HG02938 (cell line): Measurements from ENCODE around the gene ADISSP.

Source experiments
- ATAC-seq: cut with Tn5 transposase; IDR thresholded peaks from one replicate; pipeline ENCODE4 v1.9.1; 2021; ENCODE audit warnings: mild to moderate bottlenecking, moderate library complexity; ENCODE audit not compliant: unreplicated experiment

Gene ADISSP

DNA sequence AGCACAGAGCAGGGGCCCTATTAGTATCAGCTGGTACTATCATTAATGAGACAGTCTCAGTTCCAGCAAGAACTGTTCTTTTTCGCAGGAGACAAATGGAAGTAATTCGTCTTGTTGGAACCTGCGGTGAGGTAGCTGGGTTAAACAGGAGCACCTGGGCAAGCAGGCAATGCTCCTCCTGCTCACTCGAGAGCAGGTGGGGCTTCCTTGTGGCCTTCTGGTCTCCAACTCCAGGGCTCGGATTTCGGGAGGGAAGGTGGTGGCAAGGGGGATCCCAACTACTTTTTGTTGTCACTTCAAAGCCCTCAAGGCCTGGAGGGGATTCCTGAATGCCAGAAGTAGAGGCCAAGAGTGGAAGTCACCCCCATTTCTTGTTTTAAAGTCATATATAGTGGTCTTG lies 15.0 kb upstream of the ADISSP start:
- ATAC-seq: no peak

DNA sequence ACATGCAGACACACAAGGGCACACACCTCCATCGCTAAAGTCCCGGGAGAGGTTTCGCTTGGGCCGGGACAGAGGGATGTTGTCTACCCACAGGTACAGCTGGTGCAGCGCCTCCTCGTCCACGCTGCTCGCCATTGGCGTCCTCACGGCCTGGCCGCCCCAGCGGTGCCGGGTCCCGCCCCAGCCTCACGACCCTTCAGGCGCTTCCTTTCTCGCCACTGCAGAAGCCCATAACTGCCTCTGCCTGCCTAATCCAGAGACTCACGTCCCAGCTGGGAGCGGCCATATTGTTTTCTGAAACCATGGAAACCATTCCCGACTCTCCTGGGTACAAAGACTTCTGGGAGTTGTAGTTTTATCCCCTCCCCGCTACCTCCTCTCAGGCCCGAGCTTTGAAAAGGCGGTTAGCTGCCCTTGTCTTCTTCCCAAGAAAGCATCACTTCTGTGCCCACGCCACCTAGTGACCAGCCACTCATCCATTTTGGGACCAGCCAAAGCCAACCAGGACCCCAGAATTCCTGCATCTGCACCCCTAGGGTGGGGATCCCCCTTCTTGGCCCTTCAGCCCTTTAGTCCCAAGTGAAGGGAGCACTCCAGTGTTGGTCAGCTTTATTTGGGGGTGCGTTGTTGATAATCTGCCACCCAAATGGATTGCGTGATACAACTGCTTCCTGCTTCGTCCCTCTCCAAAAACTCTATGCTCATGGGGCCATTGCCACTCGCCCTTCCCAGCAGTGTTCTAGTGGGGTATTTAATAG lies 13.8 kb upstream of the ADISSP start, which contains the start of gene SPEF1:
TSS of gene SPEF1 (minus strand) at position 296 of the 758 bp plus-strand sequence. CDS start at position 135, 161 bp downstream.
- ATAC-seq: peak; percentile 39

DNA sequence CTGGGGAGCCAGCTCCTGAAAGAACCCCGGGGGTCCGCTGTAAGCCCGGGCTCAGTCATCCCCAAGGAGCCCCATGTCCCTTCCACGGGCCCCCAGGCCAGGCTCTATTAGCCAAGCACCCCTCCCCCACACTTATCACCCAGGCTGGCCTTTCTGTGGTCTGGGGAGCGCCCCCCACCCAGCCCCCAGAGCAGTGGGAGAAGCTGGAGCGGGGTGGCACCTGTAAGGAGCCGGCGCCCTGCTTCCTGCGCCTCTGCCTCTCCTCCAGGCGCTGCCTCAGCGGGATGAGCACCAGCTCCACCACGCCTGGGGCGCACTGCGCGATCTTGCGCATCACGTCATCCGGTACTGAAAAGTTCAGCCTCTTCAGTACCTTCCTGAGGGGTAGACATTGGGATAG lies 11.4 kb upstream of the ADISSP start:
- ATAC-seq: no peak

DNA sequence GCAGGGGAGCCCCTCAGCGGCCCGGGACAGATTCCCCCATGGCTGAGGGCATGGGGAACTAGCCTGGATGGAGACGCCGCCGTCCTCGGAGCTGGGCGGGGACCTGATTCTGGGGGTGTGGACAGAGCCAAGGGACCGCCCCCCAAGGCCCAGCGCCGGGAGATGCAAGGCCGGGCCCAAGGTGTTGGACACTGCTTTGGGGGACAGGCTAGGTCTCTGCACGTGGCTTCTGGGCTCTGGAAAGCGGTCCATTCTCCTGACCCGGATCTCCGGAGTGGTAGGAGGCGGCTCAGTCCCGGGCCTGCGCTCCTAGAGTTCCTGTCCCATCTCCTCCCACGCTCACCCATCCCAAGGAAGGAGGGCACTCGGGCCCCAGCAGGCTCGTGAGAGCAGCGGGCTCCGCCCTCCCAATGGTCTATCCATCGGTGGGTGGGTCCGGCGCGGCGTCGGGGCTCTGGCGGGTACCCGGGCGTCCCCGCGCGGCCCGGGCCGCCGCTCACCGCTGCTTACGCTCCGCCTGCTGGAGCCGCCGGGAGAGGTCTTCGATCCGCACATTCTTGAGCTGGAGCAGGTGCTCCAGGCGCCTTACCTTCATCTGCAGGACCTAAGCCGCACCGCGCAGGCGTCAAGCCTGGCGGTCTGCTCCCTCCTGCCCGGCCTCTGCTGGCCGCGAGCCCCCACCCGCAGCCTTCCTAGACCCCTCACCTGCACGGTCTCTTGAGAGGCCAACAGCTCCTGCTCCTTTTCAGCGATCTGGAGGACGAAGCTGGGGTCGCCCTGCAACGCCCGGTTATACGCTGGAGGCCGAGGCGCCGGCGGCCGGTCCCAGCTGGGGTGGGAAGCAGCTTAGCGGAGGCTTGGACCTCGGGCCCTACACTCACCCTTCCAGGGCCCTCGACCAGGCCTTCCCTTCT lies 10.4 kb upstream of the ADISSP start:
- ATAC-seq: no peak

DNA sequence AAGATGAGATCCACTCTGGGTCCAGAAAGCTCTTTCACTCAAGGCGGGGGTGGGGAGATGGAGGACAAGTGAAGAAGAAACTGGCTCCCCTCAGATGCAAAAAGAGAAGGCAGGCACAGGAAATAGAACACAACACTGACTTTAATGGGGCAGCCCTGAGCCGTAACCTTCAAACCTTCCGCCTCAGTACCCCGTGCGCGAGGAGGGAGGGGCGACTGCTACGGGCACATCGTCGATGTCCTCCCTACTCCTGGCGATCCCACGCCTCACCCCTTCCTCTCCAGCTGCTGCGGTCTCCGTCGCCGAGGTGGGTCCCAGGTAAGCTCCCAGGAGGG lies 9.8 kb upstream of the ADISSP start:
- ATAC-seq: no peak

DNA sequence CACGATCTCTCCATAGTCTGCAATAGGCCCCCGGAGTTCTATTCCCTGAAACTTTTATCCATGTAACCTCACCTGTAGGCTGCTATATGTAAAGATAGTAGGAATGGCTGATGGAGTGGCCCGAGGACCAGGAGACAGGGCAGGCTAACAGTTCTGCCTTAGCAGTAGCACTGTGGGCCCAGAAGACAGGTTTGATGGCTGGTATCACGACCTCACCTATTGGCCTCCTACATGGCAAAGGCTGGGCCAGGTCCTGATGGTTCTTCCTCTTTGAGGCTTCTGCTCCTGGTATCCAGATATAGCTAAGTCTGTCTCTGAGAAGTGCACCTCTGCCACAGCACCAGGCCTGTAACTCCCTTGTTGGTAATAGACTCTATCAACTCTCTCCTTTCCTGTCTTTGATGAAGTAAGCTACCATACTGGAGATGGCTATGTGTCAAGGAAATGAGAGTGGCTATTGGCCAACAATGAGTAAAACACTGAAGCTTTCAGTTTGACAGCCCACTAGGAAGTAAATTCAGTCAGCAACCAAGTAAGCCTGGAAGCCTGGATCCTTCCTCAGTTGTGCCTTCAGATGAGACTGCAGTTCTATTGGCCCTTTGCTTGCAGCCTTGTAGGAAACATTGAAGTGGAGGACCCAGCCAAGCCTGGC lies 8.0 kb upstream of the ADISSP start:
- no peak for ATAC-seq

DNA sequence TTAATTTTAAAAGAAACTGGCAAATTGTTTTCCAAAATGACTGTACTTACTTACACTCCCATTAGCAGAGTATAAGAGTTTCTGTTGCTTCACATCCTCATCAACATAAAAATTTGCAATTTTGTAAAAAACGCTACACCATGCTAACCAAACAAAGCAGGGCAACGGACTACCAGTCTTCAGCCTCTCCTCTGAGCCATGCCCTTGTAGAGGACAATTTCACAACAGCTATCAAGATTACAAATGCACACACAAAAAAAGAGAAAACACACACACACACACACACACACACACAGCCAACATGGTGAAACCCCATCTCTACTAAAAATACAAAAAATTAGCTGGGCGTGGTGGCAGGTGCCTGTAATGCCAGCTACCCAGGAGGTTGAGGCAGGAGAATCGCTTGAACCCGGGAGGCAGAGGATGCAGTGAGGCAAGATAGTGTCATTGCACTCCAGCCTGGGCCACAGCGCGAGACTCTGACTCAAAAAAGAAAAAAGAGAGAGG lies 4.1 kb upstream of the ADISSP start:
- ATAC-seq: no peak

DNA sequence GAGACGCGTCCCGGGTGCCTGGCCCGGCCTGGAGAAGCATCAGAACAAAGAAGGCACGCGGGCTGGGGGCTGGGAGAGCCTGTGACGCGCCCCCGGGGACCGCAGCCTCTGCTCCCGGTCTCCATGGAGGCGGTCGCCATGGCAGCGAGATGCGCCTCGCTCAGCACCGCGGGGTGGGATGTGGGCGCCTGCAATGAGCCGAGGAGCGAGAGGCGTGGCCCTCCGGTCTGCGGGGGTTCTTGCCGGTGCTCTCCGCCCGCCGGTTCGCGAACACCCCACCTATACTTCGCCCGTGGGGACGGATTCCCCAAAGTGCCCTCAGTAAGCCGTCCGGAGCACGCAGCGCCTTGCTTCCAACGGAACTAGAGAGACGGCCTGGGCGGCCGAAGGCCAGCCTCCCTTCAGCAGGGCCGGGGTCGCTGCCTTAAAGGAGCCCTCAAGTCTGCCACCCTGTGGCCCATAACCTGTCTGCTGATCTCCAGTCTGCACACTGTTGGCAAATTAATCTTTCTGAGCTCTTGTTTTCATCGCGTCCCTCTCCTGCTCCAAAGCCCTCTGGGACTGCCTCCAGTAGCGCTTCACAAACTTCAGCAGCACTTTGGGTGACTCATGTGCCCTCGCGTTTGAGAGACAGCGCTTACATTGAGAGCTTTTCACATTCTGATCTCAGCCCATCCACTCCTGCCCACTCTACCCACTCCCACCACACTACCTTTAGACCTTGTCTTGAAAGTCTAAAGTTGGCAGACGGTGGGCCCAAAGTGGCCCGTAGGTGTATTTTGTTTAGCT lies 983 bp upstream of the ADISSP start:
- ATAC-seq: peak; percentile 34

DNA sequence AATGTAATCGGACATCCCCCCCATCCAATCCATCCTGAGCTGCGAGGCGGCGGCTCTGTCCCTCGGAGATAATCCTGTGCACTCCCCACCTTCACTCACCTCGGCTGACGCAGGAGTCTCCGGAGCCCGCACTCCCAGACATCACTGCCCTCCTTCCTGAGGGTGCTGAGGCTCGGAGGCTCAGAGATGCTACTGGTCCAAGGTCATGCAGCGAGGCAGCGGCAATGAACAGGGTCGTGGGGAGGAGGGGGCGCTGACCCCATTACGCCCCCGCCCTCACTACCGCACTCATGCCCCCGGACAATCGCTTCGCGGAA lies 485 bp downstream of the ADISSP start:
- no peak for ATAC-seq

DNA sequence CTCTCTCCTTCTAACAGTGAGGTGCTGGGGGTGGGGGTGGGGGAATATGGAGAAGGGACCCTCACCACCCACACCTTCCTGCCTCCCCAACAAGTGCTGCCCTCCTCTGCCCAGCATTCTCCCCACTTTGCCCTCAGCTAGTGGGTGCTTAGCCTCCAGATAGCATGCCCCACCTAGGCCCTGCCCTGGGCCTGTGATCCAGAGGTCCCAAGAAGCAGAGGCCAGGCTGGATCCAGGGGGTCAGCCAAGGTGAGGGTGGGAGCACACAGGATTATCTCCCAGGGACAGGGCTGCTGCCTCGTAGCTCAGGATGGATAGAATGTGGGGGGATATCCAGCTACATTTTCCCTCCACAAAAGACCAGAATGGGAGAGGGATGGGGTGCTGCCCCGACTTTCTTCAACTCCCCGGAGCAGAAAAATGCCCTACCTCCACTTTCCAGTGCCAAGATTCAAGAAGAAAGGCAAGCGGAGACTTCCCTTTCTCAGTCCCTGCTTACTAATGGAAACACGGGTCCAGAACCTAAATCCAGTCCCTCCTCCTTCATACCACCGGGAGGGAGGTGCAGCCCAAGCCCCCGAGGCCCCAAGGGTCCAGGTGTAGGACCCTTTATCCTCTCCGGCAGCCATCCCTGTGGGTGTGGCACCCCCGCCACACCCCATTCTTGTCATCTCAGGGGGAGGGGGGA lies 987 bp downstream of the ADISSP start:
- ATAC-seq: no peak

DNA sequence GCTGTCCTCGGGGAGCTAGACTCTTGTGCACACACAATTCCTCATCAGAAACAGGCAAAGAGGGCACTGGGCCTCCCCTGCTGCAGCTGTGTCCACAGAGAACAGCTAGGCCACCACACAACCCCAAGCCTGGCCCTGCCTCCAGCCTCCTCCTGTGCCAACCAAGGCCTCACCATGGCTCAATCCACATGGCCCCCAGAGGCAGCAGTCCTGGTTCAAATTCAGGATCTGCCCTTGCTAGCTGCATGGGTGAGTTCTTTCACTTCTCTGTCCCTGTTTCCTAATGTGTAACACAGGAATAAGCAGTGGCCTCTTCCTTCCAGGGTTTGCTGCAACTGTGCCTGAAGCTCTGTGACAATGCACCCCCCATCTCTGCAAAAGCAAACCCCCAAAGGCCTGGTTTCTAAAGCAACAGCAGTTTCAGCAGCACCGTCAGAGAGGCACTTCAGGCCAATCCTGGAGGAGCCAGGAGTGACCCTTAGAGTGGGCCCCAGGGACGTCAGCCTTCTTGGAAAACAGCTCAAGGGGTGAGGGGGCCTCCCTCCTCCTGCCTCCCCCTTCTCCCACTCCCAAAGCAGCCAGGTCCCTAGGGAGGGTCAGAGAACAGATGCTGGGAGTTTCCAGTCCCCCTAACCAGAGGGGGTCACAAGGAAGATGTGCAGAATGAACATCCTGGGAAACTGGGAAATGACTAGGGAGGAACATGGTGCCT lies 2.2 kb downstream of the ADISSP start:
- no peak for ATAC-seq

DNA sequence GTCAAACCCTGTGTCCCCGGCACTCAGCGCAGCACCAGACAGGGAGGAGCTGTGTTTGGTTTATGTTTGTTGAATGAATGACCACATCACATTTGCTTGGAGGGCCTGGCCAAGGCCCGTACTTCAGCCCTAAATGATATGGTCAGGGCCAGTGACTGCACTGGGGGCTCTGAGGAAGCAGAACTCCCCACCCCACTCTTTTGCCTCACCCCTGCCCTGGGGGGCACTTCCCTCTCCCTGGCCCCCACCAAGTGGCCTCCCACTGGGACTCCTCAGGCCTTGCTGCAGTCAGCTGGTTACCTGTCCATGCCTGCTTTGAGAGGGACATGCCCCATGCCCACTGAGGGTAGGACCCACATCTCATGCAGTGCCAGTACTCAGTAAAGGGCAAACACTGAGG lies 2.9 kb downstream of the ADISSP start:
- ATAC-seq: no peak

DNA sequence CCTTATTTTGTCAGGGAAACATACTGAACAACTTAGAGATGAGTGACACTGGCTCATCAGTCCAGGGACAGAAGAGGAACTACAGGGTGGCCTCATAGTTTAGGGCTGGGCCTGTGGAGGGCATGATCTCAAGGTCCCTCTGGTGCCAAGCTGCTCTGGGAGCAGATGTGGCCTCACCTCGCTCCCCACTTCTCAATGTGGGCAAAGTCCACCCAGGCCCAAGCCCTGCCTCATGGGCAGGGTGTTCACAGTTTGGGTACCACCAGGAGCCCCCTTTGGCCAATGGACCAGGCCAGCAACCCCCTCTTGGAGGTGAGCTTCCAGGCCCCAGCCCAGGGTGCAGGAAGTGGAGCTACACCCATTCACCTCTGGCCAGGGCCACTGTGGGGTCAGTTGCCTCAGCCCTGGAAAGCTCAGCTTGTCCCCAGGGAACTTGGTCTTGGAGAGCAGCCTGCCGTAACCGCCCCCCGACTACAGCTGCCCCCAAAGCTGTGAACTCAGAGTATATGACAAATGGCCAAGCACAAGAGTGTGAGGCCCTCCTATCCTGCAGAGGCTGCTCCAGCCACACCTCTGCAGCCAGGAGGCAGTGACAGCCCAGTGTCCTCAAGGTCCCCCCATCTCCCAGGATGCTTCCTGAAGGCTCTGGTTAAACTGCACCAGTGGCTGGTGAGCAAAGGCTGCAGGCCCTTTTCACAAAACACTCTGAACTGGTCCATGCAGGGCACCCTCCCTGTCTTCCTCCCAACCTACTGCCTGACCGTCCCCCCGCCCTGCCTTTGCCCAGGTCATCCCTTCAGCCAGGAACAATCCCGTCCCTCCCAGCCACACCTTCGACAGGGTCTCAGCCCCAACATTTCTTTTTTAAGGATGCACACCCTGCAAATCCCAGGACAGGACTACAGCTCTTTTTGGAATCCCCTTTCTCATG lies 3.6 kb downstream of the ADISSP start:
- ATAC-seq: no peak

DNA sequence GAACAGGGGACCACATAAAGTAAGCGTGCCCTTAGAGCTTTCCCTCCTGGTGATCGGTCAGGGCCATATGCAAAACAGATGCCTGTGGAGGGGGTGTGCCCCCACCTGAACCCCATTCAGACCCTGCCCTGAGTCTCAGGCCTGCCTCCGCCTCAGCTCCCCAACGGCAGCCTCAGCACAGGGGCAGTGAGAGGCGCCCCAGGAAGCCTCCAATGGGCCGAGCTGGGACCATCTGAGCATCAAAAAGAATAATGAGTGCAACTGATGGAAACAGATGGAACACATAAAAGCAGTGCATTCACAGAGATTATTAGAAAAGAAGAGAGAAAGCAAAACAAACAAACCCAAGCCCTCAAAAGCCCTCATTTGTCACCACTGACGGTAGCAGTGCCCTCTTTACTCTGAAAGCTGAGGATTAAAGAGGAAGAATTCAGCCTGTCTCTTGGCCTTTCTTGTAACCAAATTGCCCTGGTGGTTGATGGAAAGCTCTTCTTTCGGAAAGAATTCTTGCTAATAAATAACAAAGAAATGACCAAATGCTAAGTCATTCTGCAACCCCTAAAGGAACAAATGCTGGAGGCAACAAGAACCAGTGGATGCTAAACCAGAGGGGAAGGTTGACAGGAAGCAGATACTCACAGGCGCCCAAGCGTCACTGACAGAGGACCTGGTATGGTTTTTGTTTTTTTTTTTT lies 6.8 kb downstream of the ADISSP start:
- ATAC-seq: no peak

DNA sequence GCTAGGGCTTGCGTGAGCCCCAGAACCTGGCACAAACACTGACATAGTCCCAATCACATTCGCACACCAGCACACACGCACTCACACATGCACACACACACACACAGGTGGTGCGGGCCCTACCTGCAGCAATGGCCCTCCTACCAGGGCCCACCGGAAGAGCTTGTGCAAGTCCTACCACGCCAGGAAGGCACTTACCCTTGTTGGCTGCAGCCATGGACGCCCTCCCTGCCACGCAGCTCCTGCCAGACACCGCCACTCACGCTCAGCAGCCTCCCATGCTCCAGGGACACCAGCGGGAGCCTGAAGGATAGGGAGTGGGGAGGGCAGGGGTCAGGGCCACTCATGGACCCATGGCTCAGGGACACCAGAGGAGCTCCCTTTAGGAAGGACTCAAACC lies 7.7 kb downstream of the ADISSP start:
- ATAC-seq: no peak

DNA sequence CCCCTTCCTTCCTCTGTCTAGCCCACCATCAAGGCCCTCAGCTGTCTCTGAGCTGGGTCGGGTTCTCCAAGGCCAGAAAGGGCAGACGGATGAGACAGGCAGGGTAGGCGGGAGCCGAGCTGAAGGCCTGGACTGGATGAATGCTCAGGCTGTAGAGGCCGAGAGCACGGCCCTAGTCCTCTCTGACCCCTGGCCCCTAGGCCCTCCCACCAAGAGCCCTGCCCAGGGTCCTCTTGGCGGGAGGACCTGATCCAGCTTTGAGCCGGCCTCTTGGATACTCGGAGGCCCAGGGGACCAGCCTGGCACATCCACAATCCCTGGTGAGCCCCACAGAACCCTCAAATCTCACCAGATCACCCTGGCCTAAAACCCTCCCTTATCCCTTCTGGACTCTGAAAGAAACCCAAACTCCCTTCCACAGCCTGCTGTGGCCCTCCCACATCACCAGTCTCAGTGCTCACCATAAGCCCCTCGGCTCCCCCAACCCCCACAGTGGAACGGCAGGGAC lies 8.2 kb downstream of the ADISSP start:
- no peak for ATAC-seq

DNA sequence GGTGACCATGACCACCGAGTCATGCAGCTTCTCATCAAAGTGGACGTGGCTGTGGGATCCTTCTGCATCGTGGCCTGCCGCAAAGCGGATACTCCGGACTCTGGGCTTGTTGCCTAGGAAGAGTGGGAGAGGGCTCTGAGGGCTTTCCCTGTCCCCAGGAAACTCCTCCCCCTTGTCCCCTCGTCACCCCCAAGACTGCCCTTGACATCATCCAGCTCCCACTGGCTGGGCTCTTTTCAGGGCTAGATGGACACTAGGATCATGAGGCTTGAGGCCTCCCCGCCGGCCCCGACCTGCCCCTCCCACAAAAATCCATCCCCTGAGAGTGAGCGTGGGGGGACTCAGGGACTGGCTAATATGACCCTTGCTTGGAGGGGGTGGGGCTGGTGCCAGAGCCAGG lies 9.0 kb downstream of the ADISSP start:
- no peak for ATAC-seq

DNA sequence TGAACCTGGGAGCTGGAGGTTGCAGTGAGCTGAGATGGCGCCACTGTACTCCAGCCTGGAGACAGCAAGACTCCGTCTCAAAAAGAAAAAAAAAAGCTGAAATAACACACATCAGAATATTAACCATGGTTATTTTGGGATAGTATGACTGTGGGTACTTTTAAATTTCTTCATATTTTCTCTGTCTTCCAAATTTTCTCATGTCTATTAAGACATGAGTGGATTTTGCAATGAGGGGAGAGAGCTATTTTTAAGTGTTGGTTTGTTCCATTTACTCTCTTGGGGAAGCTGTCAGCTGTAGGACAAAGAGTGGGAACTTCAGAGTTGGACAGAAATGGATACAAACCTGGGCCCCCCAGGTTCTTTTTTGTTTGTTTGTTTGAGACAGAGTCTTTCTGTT lies 10.3 kb downstream of the ADISSP start:
- ATAC-seq: no peak
